ENCODE results near the gene ZNHIT1.

Gene ZNHIT1

DNA sequence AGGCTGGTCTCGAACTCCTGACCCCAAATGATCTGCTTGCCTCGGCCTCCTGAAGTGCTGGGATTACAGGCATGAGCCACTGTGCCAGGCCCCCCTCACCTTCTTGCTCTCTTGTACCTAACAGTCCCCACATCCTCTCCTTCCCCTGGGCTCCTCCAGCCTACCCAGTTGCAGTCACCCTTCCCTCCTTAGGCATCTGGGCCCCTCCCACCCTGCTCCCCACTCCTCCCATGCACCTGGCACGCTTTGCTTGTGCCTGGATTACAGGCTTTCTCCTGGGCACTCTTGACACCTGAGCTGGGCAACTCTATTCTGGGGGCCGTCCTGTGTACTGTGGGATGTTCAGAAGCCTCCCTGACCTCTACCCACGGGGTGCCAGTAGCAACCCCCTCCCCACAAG lies 16.7 kb downstream of the ZNHIT1 start:
- TF ChIP-seq, protein P1, sequence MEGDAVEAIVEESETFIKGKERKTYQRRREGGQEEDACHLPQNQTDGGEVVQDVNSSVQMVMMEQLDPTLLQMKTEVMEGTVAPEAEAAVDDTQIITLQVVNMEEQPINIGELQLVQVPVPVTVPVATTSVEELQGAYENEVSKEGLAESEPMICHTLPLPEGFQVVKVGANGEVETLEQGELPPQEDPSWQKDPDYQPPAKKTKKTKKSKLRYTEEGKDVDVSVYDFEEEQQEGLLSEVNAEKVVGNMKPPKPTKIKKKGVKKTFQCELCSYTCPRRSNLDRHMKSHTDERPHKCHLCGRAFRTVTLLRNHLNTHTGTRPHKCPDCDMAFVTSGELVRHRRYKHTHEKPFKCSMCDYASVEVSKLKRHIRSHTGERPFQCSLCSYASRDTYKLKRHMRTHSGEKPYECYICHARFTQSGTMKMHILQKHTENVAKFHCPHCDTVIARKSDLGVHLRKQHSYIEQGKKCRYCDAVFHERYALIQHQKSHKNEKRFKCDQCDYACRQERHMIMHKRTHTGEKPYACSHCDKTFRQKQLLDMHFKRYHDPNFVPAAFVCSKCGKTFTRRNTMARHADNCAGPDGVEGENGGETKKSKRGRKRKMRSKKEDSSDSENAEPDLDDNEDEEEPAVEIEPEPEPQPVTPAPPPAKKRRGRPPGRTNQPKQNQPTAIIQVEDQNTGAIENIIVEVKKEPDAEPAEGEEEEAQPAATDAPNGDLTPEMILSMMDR (conservative IDR thresholded peaks at IDR 0.05; ENCODE audit: low read depth), result no peak
- CTCF ChIA-PET, result interaction anchor here (2.5 kb wide), 1 partner anchor 10 kb away, joined by 12 read pairs; the partner anchor contains the start of gene FIS1
- DNase-seq (ENCODE audit: low spot score), result no peak
- POLR2A ChIA-PET (ENCODE audit: low non-redundant PET), result no interaction called here
- peak overlapping the region; percentile 24; the same call in 1 of the 2 replicates for H3K27ac ChIP-seq

GRCh38 chr7:101235050-101235449 lies 17.1 kb downstream of the ZNHIT1 start:
- ChIA-PET CTCF (interaction anchor here (2.5 kb wide), 1 partner anchor 9 kb away, joined by 12 read pairs; the partner anchor contains the start of gene FIS1), POLR2A (ENCODE audit: low non-redundant PET) (no interaction called here)
- H3K27ac ChIP-seq, result peak overlapping the region; percentile 24; the same call in 1 of the 2 replicates
- DNase-seq (ENCODE audit: low spot score), result no peak
- TF ChIP-seq, protein P1 (conservative IDR thresholded peaks at IDR 0.05; ENCODE audit: low read depth), result 0 out of 2 replicates have a peak, but pooled peaks have one; percentile 11

GRCh38 chr7:101235522-101235921 lies 17.6 kb downstream of the ZNHIT1 start:
- peak overlapping the region; percentile 24 for H3K27ac ChIP-seq
- ChIA-PET CTCF (interaction anchor here (2.5 kb wide), 1 partner anchor 9 kb away, joined by 12 read pairs; the partner anchor contains the start of gene FIS1), POLR2A (ENCODE audit: low non-redundant PET) (no interaction called here)
- TF ChIP-seq, protein P1 (conservative IDR thresholded peaks at IDR 0.05; ENCODE audit: low read depth), result no peak
- DNase-seq (ENCODE audit: low spot score), result no peak

DNA sequence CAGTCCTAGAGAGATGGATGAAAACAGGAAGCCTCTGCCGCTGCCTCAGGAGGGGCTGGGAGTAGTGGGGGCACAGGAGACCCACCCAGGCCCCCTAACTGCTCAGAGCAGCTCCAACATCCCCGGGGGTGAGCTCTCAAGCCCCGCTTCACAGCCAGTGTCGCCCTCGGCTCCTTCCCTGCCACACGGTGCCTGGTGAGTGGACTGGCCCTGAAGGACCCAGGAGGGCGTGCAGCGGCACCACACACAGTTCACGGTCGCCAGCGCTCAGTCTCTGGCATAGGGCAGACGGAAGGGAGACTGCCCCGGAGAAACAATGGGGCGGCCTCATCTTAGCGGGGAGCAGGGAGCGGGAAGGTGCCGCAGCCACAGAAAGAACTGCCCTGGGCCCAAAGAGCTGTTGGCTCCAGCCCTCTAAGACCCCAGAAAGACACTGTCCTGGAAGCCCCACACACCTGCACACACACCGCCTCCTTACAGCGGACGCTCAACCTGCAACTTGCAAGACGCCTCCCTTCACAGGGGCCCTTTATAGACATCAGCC lies 18.4 kb downstream of the ZNHIT1 start:
- DNase-seq (ENCODE audit: low spot score), result no peak
- CTCF ChIA-PET, result interaction anchor here (1.1 to 2.5 kb wide), 2 partner anchors 8 to 44 kb away, joined by 7 to 12 read pairs; partner anchors contain the start of gene FIS1
- POLR2A ChIA-PET (ENCODE audit: low non-redundant PET), result interaction anchor here (0.6 kb wide), 1 partner anchor 17 kb away, joined by 6 read pairs; no protein-coding TSS in a partner anchor
- H3K27ac ChIP-seq, result peak overlapping the region; percentile 24
- TF ChIP-seq, protein P1 (conservative IDR thresholded peaks at IDR 0.05; ENCODE audit: low read depth), result no peak

DNA sequence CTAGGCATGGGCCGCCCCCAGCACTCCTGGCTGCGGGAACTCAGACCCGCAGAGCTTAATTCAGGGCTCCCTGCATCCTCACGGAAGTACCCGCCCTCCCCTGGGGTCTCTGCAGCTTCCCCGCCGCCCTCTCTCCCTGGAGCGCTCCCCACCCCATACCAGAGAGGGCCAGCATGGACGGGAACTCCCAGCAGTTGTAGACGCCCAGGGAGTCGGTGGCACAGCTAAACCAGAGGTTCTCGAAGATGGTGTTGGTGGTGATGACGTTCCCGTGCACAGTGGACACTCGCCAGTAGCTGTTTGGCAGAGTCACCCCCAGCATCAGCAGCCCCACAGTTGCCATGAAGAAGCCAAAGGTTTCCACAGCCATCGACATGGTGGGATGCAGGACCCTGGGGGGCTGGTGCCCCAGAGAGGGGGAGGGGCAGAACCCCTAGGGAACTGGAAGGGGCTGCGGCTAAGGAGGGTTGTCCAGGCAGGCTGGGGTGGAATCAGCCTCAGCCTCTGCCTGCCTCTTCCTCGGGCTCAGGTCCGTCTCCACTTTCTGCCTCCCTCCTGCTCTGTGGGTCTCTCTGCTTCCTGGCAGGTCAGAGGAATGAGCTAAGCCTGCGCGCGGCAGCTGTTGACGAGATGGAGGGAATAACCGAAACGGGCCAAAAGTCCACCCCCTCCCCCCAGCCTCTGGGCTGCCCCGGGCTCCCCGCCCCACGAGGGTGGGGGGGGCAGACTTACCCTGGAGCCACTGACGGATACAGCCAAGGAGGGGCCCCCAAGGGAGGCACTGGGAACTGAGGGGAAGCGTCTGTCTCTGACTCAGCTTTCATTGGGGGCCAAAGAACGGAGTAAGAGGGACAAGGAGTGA lies 19.5 kb downstream of the ZNHIT1 start, which contains the start of gene CLDN15:
Gene CLDN15 (minus strand): TSS at position 597 of the 862 bp plus-strand sequence. CDS start 221 bp downstream, at position 376.
- no peak for DNase-seq (ENCODE audit: low spot score)
- TF ChIP-seq, protein P1 (conservative IDR thresholded peaks at IDR 0.05; ENCODE audit: low read depth), result no peak
- CTCF ChIA-PET, result interaction anchor here (0.8 to 1.1 kb wide), 2 partner anchors 45 to 93 kb away, joined by 3 to 7 read pairs; no protein-coding TSS in a partner anchor
- POLR2A ChIA-PET (ENCODE audit: low non-redundant PET), result interaction anchor here (0.6 to 1.3 kb wide), 2 partner anchors 18 to 20 kb away, joined by 5 to 6 read pairs; partner anchors contain the start of genes PLOD3 and ZNHIT1
- peak within 1 kb of the TSS; percentile 36 for H3K27ac ChIP-seq

Data from RWPE1 (cell line).